ENCODE measurements around the gene MGAT5.
"Not testable (repeated sequence)": the region's sequence is repeated elsewhere in the genome, so short reads cannot be mapped to it uniquely, and the experiment has no call there.

The MGAT5 gene

DNA sequence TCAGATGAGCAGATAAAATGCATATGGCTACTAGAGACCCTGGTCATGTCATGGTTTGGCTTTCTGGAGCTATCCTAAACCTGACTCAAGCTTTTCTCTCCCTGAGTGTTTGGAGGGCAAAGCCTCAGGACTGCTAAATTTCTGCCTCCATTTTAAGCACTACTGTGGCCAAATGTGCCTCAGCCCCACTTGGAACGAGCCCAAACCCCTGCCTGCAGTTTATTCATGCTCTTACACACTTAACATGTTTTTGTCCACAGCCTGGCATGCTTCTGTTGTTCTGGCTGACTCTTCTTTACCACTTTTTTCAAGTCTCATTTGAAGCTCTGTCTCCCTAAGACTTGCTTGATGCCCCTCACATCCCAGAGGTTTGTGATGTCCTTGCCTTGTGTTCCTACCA lies 24.7 kb downstream of the MGAT5 start:
- DNase-seq (ENCODE audit: low spot score), result no peak

DNA sequence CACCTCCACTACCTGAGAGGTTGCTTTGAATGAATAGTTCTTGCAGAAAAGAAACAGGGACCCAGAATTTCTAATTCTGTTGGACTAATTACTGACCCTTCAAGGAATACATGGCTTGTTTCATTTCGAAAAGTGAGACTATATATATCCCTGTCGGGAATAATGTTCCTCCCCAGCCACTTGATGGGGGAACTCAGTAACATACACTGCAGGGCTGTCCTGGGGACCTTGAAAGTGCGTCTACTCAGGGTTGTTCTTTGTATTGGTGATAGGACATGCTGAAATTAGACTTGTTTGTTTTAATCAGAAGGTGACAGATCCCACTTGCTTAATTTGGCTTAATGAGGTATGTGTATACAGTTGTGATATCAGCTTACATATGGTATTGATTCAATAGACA lies 25.5 kb downstream of the MGAT5 start:
- DNase-seq (ENCODE audit: low spot score), result no peak

DNA sequence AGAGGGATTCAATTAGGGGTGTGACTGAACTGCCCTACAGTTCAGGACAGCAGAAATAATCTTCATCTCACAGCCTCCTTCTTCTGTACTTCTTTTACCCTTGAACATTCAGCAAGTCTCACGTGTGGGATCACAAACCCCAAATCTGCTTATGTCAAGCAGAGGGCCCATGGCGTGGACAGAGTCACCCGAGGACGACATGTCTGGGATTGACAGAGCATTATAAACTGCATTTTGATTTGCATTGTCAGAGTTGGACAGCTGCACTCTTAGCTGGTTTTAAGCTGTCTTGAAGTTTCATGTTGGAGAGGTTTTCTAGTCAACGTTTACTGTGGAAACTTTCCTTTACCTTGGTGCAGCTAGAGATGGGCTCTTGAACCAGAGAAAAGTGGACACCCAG lies 26.4 kb downstream of the MGAT5 start:
- no peak for DNase-seq (ENCODE audit: low spot score)

DNA sequence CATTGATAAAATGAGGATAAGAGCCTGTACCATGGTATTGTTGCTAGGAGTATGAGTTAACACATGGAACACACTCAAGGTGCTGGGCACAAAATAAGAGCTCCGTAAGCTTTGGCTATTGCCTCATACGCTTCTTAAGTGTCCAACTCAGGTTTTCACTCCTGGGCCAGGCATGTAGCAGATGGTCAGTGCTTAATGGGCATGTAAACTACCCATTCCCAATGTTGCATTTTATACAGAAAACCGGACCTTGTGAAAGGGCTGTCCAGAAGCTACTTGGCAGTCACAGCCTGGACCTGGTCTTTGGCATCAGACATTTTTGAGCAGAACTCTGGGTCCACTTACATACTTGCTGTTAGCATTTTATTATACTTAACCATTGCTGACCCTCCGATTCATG lies 26.9 kb downstream of the MGAT5 start:
- DNase-seq (ENCODE audit: low spot score), result no peak

DNA sequence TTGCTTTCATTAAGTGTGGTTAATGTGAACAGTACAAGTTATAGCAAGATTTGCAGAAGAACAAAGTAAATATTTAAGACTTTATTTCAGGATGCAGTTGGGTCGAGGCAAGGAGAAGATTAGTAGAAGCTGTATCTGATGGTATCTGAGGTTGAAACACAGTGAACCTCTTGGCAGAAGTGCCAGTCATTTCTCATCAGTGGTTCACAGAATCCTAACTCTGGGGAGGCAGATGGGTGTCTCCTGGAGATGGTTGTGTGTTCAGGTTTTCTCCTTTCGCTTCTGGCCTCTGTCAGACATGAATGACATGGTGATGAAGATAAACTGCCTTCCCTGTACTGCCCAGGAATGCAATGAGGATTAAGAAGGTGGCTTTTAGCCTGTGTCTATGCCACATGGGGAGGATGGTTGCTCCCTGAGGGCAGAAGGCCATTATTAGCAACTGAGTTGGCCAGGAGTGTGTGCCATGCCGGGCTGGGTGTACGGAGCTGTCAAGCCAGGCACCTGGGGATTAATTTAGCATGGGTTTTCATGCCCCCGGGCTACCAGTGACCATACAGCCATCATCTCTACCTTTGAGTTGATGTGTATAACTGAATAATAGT lies 28.0 kb downstream of the MGAT5 start:
- no peak for DNase-seq (ENCODE audit: low spot score)

DNA sequence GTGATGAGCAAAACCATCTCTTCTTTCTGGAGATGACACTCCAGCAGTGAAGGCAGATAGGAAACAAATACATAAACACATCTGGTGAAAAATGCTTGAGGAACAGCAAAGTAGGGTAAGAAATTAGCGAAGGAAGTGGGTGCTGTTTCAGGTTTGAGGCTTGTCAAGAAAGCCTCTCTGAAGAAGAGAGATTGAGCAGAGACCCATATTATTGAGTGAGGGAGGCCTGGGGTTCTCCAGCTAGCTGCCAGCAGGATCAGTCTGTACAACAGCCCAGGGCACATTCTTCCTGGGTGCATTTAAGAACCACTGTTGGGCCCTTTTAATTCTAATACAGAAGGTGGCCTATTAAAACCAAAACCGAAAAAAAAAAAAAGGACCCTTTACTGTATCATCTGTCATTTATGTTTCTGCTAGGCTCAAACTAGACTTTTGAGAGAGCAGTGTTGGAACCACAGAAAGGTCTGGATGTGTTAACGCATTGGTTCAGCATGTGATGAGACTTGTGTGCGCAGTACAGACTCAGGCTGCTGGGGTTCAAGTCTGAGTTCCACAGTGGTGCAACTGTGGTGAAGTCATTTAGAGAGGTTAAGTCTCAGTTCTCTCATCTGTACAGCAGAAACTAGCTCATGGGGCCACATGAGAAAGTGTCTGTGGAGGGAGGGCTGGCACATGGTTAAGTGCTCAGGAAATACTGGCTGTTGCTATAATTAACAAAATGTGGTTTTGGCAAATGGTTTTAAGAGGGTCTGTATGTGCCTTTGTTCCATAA lies 28.9 kb downstream of the MGAT5 start:
- DNase-seq (ENCODE audit: low spot score), result no peak

DNA sequence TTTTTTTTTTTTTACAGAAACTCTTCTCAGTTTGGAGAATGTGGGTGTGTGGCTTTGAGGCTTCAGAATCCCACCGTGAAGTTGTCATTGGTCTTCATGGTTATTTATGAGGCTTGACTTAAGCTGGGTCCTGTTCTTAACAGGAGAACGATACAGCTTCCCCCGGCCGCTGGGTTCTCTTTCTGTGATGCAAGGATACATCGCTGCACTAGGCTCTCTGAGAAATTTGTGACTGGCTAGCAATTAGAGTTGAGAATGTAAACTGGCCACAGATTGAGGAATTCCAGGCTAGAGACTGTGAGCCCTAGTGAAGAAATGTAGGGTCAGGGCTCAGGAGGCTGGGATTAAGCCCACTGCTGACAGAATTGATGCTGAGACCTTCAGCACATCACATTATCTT lies 29.8 kb downstream of the MGAT5 start:
- no peak for DNase-seq (ENCODE audit: low spot score)

DNA sequence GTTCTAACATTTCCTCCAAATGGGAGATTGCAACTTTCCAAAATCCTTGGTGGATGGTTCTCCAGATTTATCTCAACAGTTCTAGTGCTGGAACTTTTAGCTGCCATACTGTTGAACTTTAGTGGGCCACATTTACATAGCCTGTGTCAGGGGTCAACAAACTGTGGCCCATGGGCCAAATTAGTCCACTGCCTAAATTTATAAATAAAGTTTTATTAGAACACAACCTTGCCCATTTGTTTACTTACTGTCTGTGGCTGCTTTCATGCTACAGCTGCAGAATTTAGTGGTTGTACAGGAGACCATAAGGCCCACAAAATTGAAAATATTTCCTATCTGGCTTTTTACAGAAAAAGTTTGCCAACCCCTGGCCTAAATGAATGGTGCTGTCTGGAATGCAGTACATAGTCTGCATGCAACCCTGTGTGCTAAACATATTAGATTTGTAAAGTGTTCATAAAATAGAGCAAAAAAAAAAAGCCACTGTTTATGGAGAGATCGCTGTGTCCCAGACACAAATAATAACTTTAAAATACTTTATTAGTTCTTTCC lies 30.3 kb downstream of the MGAT5 start:
- no peak for DNase-seq (ENCODE audit: low spot score)

DNA sequence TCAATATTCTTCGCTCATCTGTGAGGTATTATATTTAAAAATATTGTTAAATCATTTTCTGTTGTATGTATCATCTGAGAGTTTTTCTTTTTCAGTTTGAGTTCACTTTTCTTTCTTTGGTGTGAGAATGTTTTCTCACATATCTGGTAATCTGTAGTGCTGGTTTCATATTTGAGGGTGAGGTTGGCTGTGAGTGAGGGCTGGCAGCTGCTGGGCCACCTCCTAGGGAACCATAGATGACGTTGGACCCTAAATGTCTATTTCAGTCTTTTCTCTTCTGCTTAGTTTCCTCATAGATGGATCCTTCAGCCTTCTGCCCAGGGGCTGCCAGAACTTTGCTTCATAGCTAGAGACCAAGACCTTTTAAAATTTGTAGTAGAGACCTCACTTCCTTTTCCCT lies 33.5 kb downstream of the MGAT5 start:
- DNase-seq (ENCODE audit: low spot score), result no peak

DNA sequence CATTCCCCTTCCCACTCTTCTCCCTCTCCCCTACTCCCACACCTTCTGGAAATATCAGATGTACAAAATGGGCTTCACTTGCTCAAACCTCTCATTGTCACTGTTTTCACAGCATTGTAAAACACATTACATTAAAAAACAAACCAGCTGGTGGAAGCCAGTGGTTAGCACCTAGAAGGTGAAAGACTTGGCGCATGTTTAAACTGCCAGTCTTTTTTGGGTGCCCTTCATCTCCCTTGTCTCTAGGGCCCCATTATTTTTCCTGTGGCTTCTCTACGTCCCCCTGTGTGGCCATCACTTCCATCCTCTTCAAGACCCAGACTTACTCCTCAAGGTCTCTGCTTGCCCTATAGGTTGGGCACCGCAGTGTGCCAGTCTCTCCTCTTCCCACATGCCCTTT lies 34.9 kb downstream of the MGAT5 start:
- DNase-seq (ENCODE audit: low spot score), result no peak

DNA sequence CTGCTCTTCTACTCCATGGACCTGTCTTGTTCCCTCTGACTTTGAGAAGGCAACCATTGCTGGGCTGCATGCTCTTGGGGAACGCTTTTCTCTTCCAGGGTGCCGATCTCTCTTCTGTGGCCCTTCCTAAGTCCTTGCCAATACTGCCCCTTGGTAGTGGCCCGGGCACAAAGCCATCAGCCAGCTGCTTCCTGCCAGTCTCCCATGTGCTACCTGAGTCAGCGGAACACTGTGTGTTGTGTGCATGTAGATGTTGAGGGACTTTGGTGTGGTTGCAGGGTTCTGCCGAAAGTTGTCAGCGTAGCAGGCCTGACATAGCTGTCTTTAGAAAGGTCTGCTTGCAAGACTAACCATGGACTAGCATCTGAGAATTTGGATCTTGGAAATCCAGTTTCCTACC lies 35.4 kb downstream of the MGAT5 start:
- DNase-seq (ENCODE audit: low spot score), result no peak

DNA sequence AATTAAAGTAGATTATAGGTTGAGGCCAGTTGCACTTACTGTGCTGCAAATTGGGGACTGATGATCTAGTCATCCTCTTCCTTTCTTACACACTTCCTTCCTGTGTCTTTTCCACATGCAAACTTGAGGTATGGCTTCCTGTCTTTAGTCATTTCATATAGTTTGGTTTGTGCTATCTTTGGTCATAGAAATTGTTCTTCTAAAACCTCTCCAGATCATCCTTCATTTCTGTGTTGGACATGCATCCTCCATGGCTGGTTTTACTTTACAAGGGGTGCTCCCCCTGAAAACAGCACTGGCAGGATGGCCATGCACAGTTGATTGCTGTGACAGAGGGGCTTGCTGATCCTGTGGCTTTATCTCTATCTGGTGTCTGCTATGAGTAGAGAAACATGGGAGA lies 36.5 kb downstream of the MGAT5 start:
- no peak for DNase-seq (ENCODE audit: low spot score)

DNA sequence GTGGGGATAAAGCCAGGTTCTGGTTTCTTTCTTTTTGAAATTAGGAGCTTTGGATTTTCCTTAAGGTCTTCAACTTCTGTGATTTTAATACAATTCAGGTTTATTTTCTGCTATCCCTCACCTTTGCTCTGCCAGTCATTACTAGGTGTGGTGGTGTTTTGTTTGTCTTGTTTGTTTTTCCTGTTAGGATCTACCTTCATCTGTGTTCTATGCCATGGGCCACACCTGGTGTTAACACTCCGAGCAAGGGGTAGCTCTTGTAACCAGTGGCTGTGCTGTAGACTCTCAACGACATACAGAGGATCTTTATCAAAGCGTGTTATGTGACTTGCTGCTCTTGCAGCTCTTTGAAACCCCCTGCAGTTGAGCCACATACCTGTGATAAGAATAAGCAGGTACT lies 38.6 kb downstream of the MGAT5 start:
- DNase-seq (ENCODE audit: low spot score), result no peak

DNA sequence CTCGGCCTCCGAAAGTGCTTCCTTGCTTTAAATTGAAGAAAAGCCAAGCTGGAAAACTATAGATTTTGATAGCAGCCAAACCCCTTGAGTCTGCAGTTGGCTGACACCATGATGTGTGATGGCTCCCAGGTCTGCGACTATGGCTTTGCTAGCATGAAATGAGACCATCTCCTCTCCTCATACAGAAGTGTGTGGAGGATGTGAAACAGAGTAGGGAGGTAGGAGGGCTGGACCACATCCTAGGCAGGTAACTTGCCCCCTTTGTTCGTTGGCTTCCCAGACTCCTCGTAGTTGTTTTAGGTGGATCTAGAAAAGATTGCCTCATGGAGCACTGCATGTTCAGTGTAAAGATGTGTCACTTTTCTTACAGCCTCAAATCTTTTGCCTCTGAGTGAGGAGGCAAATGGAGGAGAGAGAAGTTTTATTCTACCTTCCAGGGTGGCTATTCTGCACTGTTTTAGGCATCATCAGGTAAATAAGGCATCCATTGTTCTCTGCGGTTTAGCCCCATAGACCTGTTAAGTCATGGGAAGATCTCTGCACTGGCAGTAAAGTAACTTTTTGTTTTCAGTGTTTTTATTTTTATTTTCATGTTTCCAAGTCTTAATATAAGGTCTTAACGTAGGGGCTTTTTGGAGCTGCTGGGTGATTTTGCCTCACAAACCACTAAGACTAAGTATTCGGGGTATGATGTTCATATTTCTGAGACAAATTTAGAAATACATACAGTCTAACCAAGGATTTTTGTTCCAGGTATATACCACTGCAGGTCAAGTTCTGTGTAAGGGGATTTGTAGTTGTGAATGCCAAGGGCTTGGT lies 40.1 kb downstream of the MGAT5 start:
- DNase-seq (ENCODE audit: low spot score), result no peak

DNA sequence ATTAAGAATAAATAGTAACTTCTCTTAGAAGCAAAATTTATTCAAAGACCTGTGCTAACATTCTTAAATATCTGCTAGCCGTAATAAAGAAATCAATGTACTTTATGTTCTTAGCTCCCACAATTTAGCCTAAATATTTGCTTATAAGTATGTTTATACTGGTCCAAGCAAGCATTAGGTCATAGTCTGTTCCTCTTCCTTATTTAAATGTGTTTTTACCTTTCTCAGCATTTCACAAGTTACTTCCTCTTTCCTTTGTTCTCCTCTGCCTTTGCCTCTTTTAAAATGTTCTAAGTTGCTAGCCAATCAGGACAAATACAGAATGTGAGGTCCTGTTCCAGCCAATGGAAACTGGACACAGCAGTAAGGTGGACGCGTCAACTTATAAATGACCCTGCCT lies 40.7 kb downstream of the MGAT5 start:
- not testable (repeated sequence) for DNase-seq (ENCODE audit: low spot score)

DNA sequence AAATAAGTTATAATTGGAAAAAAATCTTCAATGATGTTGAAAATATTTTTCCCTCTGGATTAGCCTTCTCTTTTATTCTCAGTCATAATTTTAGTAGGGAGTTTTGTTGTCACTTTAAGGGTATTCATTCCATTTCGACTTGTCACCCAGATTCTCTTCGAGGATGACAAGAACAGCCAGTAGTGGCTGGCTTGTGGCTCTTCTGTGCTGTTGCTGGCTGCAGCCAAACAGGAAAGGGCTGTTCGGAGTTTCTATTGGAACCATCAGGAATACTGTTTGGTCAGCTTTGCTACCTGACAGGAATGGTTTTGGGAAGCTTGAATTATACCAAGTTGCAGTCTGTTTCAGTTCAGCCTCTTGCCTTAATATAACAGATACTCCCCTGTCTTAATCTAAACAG lies 41.6 kb downstream of the MGAT5 start:
- no peak for DNase-seq (ENCODE audit: low spot score)

DNA sequence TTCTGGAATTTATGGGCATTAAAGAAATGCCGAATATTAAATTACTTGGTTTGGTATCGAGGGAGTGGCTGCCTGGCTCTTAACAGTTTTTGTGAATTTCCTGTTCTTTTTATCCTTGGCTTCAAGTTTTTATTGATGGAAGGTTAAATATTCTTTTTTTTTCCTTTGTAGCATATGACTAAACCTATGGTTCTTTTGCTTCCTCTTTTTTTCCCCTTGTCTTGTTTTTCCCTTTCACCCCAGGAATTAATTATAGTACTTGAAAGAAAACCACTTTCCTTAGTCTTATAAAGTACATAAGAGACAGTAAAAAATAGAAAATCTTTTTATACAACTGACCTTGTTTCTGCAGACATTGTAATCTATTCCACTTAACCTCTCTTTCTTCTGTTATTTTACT lies 42.4 kb downstream of the MGAT5 start:
- no peak for DNase-seq (ENCODE audit: low spot score)

DNA sequence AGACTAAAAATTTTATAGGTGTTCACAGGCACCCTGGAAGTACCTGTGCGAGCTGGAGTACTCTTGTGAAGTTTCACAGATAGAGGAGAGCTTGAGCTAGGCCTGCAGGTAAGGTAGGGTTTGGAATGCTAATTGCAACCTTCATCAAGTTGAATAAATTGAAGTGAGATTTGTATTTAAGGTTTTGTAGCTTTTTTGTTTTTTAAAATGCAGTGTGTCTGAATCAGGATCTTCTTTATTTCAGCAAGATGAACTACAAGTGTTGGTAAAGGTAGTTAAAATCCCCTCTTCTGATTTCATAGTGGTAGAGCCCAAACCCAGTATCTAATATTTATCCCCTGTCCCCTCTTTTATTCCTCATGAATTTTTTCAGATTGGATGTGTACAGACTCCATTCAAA lies 45.5 kb downstream of the MGAT5 start:
- DNase-seq (ENCODE audit: low spot score), result no peak

DNA sequence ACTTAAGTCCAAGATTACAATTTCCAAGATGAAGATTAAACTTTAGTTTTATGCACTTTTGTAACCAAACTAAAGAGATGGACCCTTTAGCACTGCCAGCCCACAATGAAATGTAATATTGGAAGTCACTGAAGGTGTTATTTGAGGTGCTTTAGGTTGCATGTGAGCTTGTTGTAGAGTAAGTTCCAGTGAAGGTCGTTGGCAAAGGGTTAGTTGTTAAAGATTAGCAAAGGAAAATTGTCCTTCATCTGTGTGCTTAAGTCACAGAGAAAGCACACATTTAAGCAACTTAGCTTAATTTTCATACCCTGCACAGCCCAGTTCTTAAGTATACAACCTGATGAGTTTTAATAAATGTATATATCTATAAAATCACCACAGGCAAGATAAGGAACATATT lies 46.7 kb downstream of the MGAT5 start:
- DNase-seq (ENCODE audit: low spot score), result no peak

DNA sequence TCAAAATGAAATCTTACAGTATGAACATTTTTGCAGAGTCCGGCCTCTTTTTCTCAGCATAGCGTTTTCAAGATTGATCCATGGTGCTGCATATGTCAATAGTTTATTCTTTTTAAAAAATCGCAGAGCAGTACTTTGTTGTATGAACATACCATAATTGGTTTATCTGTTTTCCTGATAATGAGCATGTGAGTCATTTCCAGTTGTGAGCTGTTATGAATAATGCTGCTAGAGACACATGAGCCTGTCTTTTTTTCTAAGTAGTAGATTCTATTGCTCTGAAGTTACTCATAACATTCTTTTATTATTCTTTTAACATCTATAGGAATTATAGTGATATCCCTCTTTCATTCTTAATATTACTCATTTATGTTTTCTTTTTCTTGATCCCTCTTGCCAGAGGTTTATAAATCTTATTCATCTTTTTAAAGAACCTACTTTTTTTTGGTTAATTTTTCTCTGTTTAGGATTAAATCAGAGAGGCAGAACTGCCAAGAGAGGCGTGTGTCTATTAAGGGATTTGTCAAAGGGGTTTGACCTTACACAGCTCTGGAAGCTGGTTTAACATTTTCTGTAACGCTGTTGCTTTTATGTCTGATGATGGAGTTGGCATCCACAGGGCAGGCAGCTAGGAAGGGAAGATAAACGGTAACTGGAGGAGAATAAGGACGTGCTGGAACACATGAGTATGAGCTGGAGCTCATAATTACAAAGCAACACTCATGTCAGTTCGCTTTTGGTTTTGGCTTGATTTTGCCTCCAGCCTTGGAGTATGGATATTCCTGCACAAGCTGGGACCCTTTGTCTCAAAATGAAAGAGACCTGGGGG lies 47.4 kb downstream of the MGAT5 start:
- DNase-seq (ENCODE audit: low spot score), result no peak

DNA sequence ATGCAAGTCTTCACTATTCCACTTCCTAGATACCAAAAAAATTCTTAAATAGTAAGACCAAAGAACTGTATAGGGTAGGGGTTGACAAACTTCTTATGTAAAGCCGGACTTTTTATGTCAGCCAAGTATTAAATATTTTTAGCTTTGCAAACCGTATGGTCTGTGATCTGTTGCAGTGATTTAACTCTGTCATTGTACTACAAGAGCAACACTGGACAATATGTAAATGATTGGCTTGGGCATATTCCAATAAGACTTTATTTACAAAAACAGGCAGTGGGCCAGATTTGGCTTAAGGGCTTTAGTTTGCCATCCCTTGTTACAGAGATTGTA lies 48.0 kb downstream of the MGAT5 start:
- no peak for DNase-seq (ENCODE audit: low spot score)

DNA sequence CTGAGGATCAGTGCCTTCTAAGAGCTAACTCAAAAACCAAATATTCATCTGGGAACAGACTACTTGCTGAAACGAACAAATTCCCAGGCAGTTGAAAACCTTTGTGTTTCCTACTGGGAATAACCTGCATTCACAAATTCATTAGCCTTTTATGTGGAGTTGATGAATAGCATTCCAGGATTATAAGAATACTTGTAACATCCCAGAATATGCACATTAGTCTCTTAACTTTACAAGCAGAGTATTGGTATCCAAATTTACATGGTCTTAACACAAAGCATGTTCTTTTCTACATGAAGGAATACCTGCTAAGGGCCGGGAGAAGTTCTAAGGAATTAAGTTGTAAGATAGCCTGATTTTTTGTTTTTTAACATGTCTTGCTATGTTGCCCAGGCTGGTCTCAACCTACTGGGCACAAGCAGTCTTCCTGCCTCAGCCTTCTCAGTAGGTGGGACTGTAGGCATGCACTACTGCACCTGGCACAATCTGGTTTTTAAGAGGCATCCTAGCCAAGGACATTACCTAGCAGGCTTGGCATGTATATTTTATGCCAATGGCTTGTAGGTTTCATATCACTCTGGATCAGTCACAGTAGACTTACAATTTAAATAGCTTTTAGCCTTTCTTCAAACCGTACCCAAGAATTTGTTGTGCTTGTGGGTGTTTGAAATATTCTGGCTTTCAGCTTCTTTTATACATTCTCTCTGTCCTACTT lies 50.7 kb downstream of the MGAT5 start:
- no peak for DNase-seq (ENCODE audit: low spot score)

All from hematopoietic multipotent progenitor cell treated with erythropoietin and hydrocortisone succinate and interleukin-3 and kit ligand, for 15 days (in vitro differentiated cells).